ENCODE results near the gene SCAMP4. TPM values are rescaled to one million over a fixed set of nuclear protein-coding genes. Genes with fewer than 3 reads are reported as not detected.
A peak's percentile ranks its signal among the peaks of the same experiment; 100 is the strongest.

The SCAMP4 gene
- total and polyA plus RNA-seq, 9 of the 15 experiments (the other 6 are each of a cell fraction or from before 2014, with no cell fraction given) = 0.81 to 45.9 (median 12.8) TPM

- intact Hi-C loops (cut with micrococcal nuclease) = no loop called here
- peaks cover 54% of the 10 kb centered on the region; the same call in 2 of the 3 replicates for H3K36me3 ChIP-seq (ENCODE audit: control insufficient read depth, insufficient read depth, low read length)
- TF ChIP-seq BRCA1 (IDR thresholded peaks at IDR 0.05) = no peak
- no peak for TF ChIP-seq BRCA1 (CRISPR knock-in tag; IDR thresholded peaks at IDR 0.05)
- TF ChIP-seq ETV1 (tag; conservative IDR thresholded peaks at IDR 0.05; ENCODE audit: low read depth) = no peak
- no peak for TF ChIP-seq HOMEZ (CRISPR knock-in tag; IDR thresholded peaks at IDR 0.05)
- no peak for TF ChIP-seq ZBTB7A (IDR thresholded peaks at IDR 0.05; ENCODE audit: borderline replicate concordance, control insufficient read depth, low read depth, low read length)
- no peak for TF ChIP-seq MITF (IDR thresholded peaks at IDR 0.05)
- no peak for TF ChIP-seq NR0B1 (IDR thresholded peaks at IDR 0.05; ENCODE audit: partially characterized antibody)
- TF ChIP-seq FOXM1 (IDR thresholded peaks at IDR 0.05; ENCODE audit: low read depth) = no peak
- TF ChIP-seq FOXM1 (CRISPR knock-in tag; IDR thresholded peaks at IDR 0.05; ENCODE audit: low read depth) = no peak
- no peak for TF ChIP-seq RHOXF2B (CRISPR knock-in tag; conservative IDR thresholded peaks at IDR 0.05)
- TF ChIP-seq TEAD2 (tag; IDR thresholded peaks at IDR 0.05) = no peak
- no peak for TF ChIP-seq RFX5 (IDR thresholded peaks at IDR 0.05; ENCODE audit: low read depth, low read length)
- no peak for TF ChIP-seq PBX2 (CRISPR knock-in tag; IDR thresholded peaks at IDR 0.05; ENCODE audit: low read depth)
- no peak for TF ChIP-seq PBX2 (tag; conservative IDR thresholded peaks at IDR 0.05; ENCODE audit: low read depth)
- no peak for TF ChIP-seq NELFE (IDR thresholded peaks at IDR 0.05; ENCODE audit: insufficient read depth, insufficient read length)
- H3K4me2 ChIP-seq (ENCODE audit: insufficient read depth, low read length) = no peak overlapping the region
- no peaks in the 10 kb centered on the region for H3K9me1 ChIP-seq (ENCODE audit: control insufficient read depth, insufficient read depth, low read length)
- peak overlapping the region in 1 of 2 experiments; percentile 17; a peak in 1 of 4 replicates for H3K9ac ChIP-seq (ENCODE audit: insufficient read depth in 1 of 2, low read depth in 2 of 2, low read length in 2 of 2)
- no peak overlapping the region for H3K4me3 ChIP-seq
- BruUV-seq (replicated peaks) = no TSS peak
- H3K27me3 ChIP-seq (ENCODE audit: control insufficient read depth in 2 of 2, insufficient read depth in 2 of 2, low read length in 2 of 2) = no peaks in the 10 kb centered on the region
- ChIA-PET POLR2A (interaction anchor here (0.6 kb wide), 1 partner anchor 68 kb away, joined by 3 read pairs; no protein-coding TSS in a partner anchor), CTCF (ENCODE audit: low intra/inter-chr PET ratio) (no interaction called here)
- no peak overlapping the region for H3K27ac ChIP-seq (ENCODE audit: extremely low read depth, low read depth, low read length)
- H2AFZ ChIP-seq (ENCODE audit: low read depth, low read length) = no peak overlapping the region
- no peaks in the 10 kb centered on the region for H4K20me1 ChIP-seq (replicated peaks; ENCODE audit: control insufficient read depth, insufficient read depth, low read length)
- H3K79me2 ChIP-seq (ENCODE audit: control insufficient read depth, insufficient read depth, low read length) = no peaks in the 10 kb centered on the region
- ATAC-seq (no peak; the same call in 2 of the 3 replicates), FAIRE-seq (no peak), DNase-seq (ENCODE audit: extremely low read depth in 1 of 4, low spot score in 3 of 4) (no peak)
- peaks cover 0 to 41% of the 10 kb centered on the region in 2 experiments; a peak in 2 of 5 replicates for H3K4me1 ChIP-seq (replicated peaks in 1 of 2; ENCODE audit: control insufficient read depth in 2 of 2, insufficient read depth in 2 of 2, low read length in 2 of 2)
- in situ Hi-C loops (cut with MboI) = no loop called here
- 72% methylated on average over 5 of the region's 8 CpGs for WGBS (ENCODE audit: insufficient coverage, low coverage, missing lambda C conversion rate)
- 0 out of 2 replicates have a peak, but pooled peaks cover 5% of the 10 kb centered on the region for H3K9me3 ChIP-seq (replicated peaks; ENCODE audit: control insufficient read depth, insufficient read depth, low read depth, low read length)
Observed at GRCh38 chr19:1923319-1923718, 18.1 kb downstream of the SCAMP4 start.

Data from K562 (cell line).